Upper lobe of left lung (tissue), 4 donors: ENCODE data around the gene DIAPH1.

Experiments
- POLR2A ChIP-seq, 4 donors: fragments of 450-650 bp; IDR thresholded peaks; one replicate each; pipeline ENCODE4 v1.5.1; 2016 to 2017; ENCODE audit warnings: antibody characterized with exemption in 4 of 4, mild to moderate bottlenecking in 2 of 4
- POLR2AphosphoS5 ChIP-seq, 2 donors: sonication (generic); formaldehyde crosslinking; IDR thresholded peaks; one replicate each; pipeline ENCODE4 v1.5.1; 2017; ENCODE audit warnings: antibody characterized with exemption in 2 of 2
- TF ChIP-seq, protein P1 (sequence below), 6 experiments: fragments of 450-650 bp in 4 of 6; fragments of 200-600 bp in 2 of 6; sonication (generic) in 2 of 6; IDR thresholded peaks; one replicate each; pipeline ENCODE4 v1.5.1; 2016 to 2019; ENCODE audit warnings: antibody characterized with exemption in 6 of 6

DNA sequence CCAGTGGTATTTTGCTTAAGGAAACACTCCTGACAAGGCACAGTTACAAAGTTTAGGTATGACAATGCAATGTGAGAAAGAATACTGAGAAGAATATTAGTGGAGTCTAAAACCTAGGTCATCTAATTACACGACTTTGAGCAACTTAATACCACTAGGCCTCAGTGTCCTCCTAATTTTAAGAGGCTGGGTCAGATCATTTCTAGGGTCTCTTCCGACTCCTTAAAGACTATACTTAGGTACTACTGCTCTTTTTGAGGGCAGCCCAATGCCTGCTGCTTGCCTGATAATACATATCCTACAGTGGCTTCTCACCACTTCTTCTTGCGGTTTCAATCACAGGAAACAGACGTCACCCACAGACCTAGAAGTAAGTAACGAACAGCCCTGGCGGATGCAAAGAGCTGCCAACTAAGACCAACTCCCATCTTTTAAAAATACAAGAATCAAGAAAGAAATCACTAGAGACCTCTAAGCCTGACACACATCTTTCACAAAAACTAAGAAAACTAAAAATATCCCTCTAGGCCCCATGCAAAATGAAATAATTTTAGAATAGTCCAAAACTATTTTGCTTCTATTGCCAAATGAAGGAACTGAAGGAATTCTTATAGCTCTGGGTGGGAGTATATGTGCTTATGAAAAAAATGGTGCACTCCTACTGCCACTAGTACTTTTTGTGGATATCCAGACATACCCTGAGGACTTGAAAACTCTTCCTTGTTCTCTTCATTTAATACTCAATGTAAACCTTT is 13.1 kb downstream of the DIAPH1 start:
- TF ChIP-seq, protein P1, sequence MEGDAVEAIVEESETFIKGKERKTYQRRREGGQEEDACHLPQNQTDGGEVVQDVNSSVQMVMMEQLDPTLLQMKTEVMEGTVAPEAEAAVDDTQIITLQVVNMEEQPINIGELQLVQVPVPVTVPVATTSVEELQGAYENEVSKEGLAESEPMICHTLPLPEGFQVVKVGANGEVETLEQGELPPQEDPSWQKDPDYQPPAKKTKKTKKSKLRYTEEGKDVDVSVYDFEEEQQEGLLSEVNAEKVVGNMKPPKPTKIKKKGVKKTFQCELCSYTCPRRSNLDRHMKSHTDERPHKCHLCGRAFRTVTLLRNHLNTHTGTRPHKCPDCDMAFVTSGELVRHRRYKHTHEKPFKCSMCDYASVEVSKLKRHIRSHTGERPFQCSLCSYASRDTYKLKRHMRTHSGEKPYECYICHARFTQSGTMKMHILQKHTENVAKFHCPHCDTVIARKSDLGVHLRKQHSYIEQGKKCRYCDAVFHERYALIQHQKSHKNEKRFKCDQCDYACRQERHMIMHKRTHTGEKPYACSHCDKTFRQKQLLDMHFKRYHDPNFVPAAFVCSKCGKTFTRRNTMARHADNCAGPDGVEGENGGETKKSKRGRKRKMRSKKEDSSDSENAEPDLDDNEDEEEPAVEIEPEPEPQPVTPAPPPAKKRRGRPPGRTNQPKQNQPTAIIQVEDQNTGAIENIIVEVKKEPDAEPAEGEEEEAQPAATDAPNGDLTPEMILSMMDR (IDR thresholded peaks at IDR 0.05) = no peak
- TF ChIP-seq POLR2AphosphoS5 (IDR thresholded peaks at IDR 0.05) (peak in 1 of 2 donors; percentile 28), POLR2A (IDR thresholded peaks at IDR 0.05) (peak in 1 of 4 donors; percentile 42)
